ENCODE measurements around the gene DRAM2. TPM values are rescaled to one million over a fixed set of nuclear protein-coding genes. Genes with fewer than 3 reads are reported as not detected.
A peak's percentile ranks its signal among the peaks of the same experiment; 100 is the strongest.

Gene DRAM2
- 106 and 109 TPM in 2 replicates for total RNA-seq (2014; rRNA removed; shearing (Covaris generic))
- polyA plus RNA-seq (2014; cell fraction: nucleus; rRNA removed), result 35.3 and 44.1 TPM in 2 replicates

- DNase-seq (ENCODE audit: extremely low read depth, low read depth), result peak; percentile 83
These were observed at the start of gene DRAM2, which contains the start of gene CEPT1 for GRCh38 chr1:111139956-111140679. Gene DRAM2 (minus strand): TSS chr1:111140093. CDS start chr1:111131554, 8,539 bp downstream. Gene CEPT1 (plus strand): TSS chr1:111140223. CDS start chr1:111147715, 7,492 bp downstream.

- no peak for DNase-seq (ENCODE audit: extremely low read depth, low read depth)
These were observed 44.8 kb upstream of the DRAM2 start for GRCh38 chr1:111184663-111185062.

GRCh38 chr1:111183308-111184069 is 43.6 kb upstream of the DRAM2 start:
- DNase-seq (ENCODE audit: extremely low read depth, low read depth), result no peak

- no peak for DNase-seq (ENCODE audit: extremely low read depth, low read depth)
These were observed 42.2 kb upstream of the DRAM2 start for GRCh38 chr1:111182052-111182451.

- DNase-seq (ENCODE audit: extremely low read depth, low read depth), result no peak
These were observed 40.2 kb upstream of the DRAM2 start for GRCh38 chr1:111179968-111180533.

- no peak for DNase-seq (ENCODE audit: extremely low read depth, low read depth)
These were observed 36.8 kb upstream of the DRAM2 start for GRCh38 chr1:111176678-111177077.

- no peak for DNase-seq (ENCODE audit: extremely low read depth, low read depth)
These were observed 35.5 kb upstream of the DRAM2 start for GRCh38 chr1:111175349-111175748.

GRCh38 chr1:111174070-111174469 is 34.2 kb upstream of the DRAM2 start:
- DNase-seq (ENCODE audit: extremely low read depth, low read depth), result no peak

- no peak for DNase-seq (ENCODE audit: extremely low read depth, low read depth)
These were observed 32.6 kb upstream of the DRAM2 start for GRCh38 chr1:111172463-111172862.

GRCh38 chr1:111164151-111164550 is 24.3 kb upstream of the DRAM2 start:
- no peak for DNase-seq (ENCODE audit: extremely low read depth, low read depth)

- no peak for DNase-seq (ENCODE audit: extremely low read depth, low read depth)
These were observed 23.5 kb upstream of the DRAM2 start for GRCh38 chr1:111163363-111163762.

GRCh38 chr1:111162488-111162880 is 22.6 kb upstream of the DRAM2 start:
- no peak for DNase-seq (ENCODE audit: extremely low read depth, low read depth)

GRCh38 chr1:111161843-111162487 is 22.1 kb upstream of the DRAM2 start:
- DNase-seq (ENCODE audit: extremely low read depth, low read depth), result no peak

GRCh38 chr1:111157431-111157830 is 17.5 kb upstream of the DRAM2 start:
- no peak for DNase-seq (ENCODE audit: extremely low read depth, low read depth)

- DNase-seq (ENCODE audit: extremely low read depth, low read depth), result no peak
These were observed 14.4 kb upstream of the DRAM2 start for GRCh38 chr1:111154021-111154999.

GRCh38 chr1:111151838-111152237 is 11.9 kb upstream of the DRAM2 start:
- DNase-seq (ENCODE audit: extremely low read depth, low read depth), result no peak

- no peak for DNase-seq (ENCODE audit: extremely low read depth, low read depth)
These were observed 8.5 kb upstream of the DRAM2 start for GRCh38 chr1:111148376-111148881.

- DNase-seq (ENCODE audit: extremely low read depth, low read depth), result no peak
These were observed 8.1 kb upstream of the DRAM2 start for GRCh38 chr1:111147948-111148347.

- no peak for DNase-seq (ENCODE audit: extremely low read depth, low read depth)
These were observed 6.3 kb upstream of the DRAM2 start for GRCh38 chr1:111145963-111146768.
